GM12878 (cell line): ENCODE measurements around the gene MAT1A.
"Not testable (repeated sequence)": the region's sequence is repeated elsewhere in the genome, so short reads cannot be mapped to it uniquely, and the experiment has no call there.

Experiments
- ATF3 ChIP-seq: IDR thresholded peaks from 2 replicates; pipeline ENCODE4 v1.6.1; 2011; ENCODE audit warnings: low read depth, mild to moderate bottlenecking, low read length, moderate library complexity, borderline replicate concordance; ENCODE audit errors: extremely low read depth
- CEBPB ChIP-seq, 2 experiments: fragments of 150-350 bp in 1 of 2; IDR thresholded peaks; 2 replicates each; pipeline ENCODE4 v1.6.1; 2012 to 2014; ENCODE audit warnings: low read depth in 2 of 2, low read length in 2 of 2, borderline replicate concordance in 1 of 2, inconsistent platforms in 1 of 2
- CTCF ChIP-seq, 3 experiments: IDR thresholded peaks in 2 of 3; conservative IDR thresholded peaks in 1 of 3; 2 replicates each; pipeline ENCODE4 v1.5.1; 2011; ENCODE audit warnings: low read depth in 3 of 3, low read length in 3 of 3, mild to moderate bottlenecking in 3 of 3, control low read depth in 2 of 3, moderate library complexity in 2 of 3, inconsistent platforms in 1 of 3, mixed read lengths in 1 of 3; ENCODE audit not compliant: control insufficient read depth in 2 of 3, insufficient read depth in 1 of 3; ENCODE audit errors: extremely low read depth in 1 of 3
- E2F4 ChIP-seq: IDR thresholded peaks from 2 replicates; pipeline ENCODE4 v1.6.1; 2012; ENCODE audit warnings: low read depth, low read length, improper control_type of control experiment
- ESRRA ChIP-seq: IDR thresholded peaks from 2 replicates; pipeline ENCODE4 v1.6.1; 2012; ENCODE audit warnings: mild to moderate bottlenecking, low read length, improper control_type of control experiment
- FOS ChIP-seq: IDR thresholded peaks from 3 replicates; pipeline ENCODE4 v1.6.1; 2011; ENCODE audit warnings: borderline replicate concordance; ENCODE audit not compliant: insufficient read length; ENCODE audit errors: extremely low read depth
- HDGF ChIP-seq: fragments of 450-650 bp; IDR thresholded peaks from 2 replicates; pipeline ENCODE4 v1.6.1; 2016; ENCODE audit warnings: antibody characterized with exemption
- PAX5 ChIP-seq: IDR thresholded peaks from 2 replicates; pipeline ENCODE4 v1.6.1; 2011; ENCODE audit warnings: low read depth, low read length, borderline replicate concordance
- POLR2A ChIP-seq: IDR thresholded peaks from 2 replicates; pipeline ENCODE4 v1.6.1; 2011; ENCODE audit warnings: low read depth, mild to moderate bottlenecking, low read length
- REST ChIP-seq: IDR thresholded peaks from 2 replicates; pipeline ENCODE4 v1.6.1; 2012; ENCODE audit warnings: mild to moderate bottlenecking, low read depth, low read length
- ZNF274 ChIP-seq: IDR thresholded peaks from one replicate; pipeline ENCODE4 v1.8.0; 2011; ENCODE audit not compliant: insufficient read length, insufficient read depth
- ZNF384 ChIP-seq: IDR thresholded peaks from 2 replicates; pipeline ENCODE4 v1.6.1; 2012; ENCODE audit warnings: low read depth, mild to moderate bottlenecking, low read length, improper control_type of control experiment, borderline replicate concordance

- TF ChIP-seq CTCF (IDR thresholded peaks at IDR 0.05 in 2 of 3, conservative IDR thresholded peaks at IDR 0.05 in 1 of 3; ENCODE audit: control insufficient read depth in 2 of 3, extremely low read depth in 1 of 3, insufficient read depth in 1 of 3, low read depth in 3 of 3, low read length in 3 of 3); ZNF384; POLR2A; PAX5; HDGF; CEBPB (IDR thresholded peaks at IDR 0.05; ENCODE audit: borderline replicate concordance in 1 of 2, low read depth in 2 of 2, low read length in 2 of 2); ESRRA; ZNF274; ATF3; FOS; E2F4; REST: not testable (repeated sequence)
Measured at GRCh38 chr10:80305989-80306388, 16.5 kb upstream of the MAT1A start.
